Activated CD4-positive, alpha-beta memory T cell treated with anti-CD3 and anti-CD28 coated beads for 36 hours (primary cell): ENCODE measurements around the gene NTM. TPM values are rescaled to one million over a fixed set of nuclear protein-coding genes. Genes with fewer than 3 reads are reported as not detected.

ENCODE experiments used
- CTCF ChIA-PET: fragments of 350-600 bp; sonication (Branson Sonifier 250); formaldehyde crosslinking; loops from one replicate; lab custom pipeline; 2021; ENCODE audit warnings: antibody characterized with exemption, inconsistent platforms; lab: Charles Lee
- POLR2A ChIA-PET: fragments of 350-600 bp; sonication (Branson Sonifier 250); formaldehyde crosslinking; loops from one replicate; lab custom pipeline; 2021; ENCODE audit warnings: antibody characterized with exemption; lab: Charles Lee
- DNase-seq: peaks from one replicate; pipeline ENCODE4 v3.0.0-alpha.2; 2020
- H3K27ac Mint-ChIP-seq: one replicate; pipeline ENCODE4 v1.8.0; 2021; ENCODE audit warnings: mixed read lengths
- H3K27me3 Mint-ChIP-seq: one replicate; pipeline ENCODE4 v1.8.0; 2021; ENCODE audit warnings: mixed read lengths
- H3K36me3 Mint-ChIP-seq: one replicate; pipeline ENCODE4 v1.8.0; 2021; ENCODE audit warnings: mixed read lengths
- H3K4me1 Mint-ChIP-seq: one replicate; pipeline ENCODE4 v1.8.0; 2021; ENCODE audit warnings: low read depth, mixed read lengths
- H3K4me3 Mint-ChIP-seq: one replicate; pipeline ENCODE4 v1.8.0; 2021; ENCODE audit warnings: mild to moderate bottlenecking, mixed read lengths
- H3K9me3 Mint-ChIP-seq: one replicate; pipeline ENCODE4 v1.8.0; 2021; ENCODE audit warnings: mixed read lengths
- intact Hi-C: fragments of 100-400 bp; cut with micrococcal nuclease; formaldehyde crosslinking; loops from one replicate; pipeline ENCODE4 v1.15.1; 2023
- total RNA-seq, 2 experiments: library from RNA; stranded (reverse); gene quantifications; one replicate each; pipeline ENCODE4 v1.2.3, GENCODE V29; 2021

The NTM gene
- total RNA-seq, 2 experiments from 2014 or later = not detected

GRCh38 chr11:131656179-131656838 is 285.9 kb downstream of the NTM start:
- CTCF ChIA-PET = no interaction called here
- Mint-ChIP-seq H3K4me1 (no peaks in the 10 kb centered on the region), H3K4me3 (no peak overlapping the region), H3K27ac (no peak overlapping the region), H3K27me3 (no peaks in the 10 kb centered on the region), H3K36me3 (no peaks in the 10 kb centered on the region), H3K9me3 (no peaks in the 10 kb centered on the region)
- DNase-seq = no peak
- POLR2A ChIA-PET = no interaction called here
- intact Hi-C loops = no loop called here

DNA sequence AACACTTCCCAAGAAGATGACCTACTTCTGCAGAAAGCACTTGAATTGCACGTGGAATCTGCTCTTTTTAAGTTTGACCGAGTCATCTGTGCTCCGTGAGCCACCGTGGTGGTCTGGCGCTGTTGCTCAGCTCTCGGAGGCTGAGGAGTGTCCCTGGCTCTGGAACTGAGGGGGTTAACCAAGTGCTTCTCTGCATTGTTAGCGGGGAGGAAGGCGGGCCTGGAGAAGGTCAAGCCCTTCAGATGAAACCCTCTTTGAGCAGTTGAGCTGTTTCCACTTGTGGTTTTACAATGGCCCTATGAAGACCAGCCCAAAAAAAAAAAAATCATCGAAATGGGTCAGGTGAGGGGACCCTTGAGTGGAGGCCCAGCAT is 286.4 kb downstream of the NTM start:
- DNase-seq = no peak
- H3K9me3 Mint-ChIP-seq = no peaks in the 10 kb centered on the region
- H3K27ac Mint-ChIP-seq = no peak overlapping the region
- H3K36me3 Mint-ChIP-seq = no peaks in the 10 kb centered on the region
- intact Hi-C loops = no loop called here
- H3K4me1 Mint-ChIP-seq = no peaks in the 10 kb centered on the region
- CTCF ChIA-PET = no interaction called here
- H3K4me3 Mint-ChIP-seq = no peak overlapping the region
- H3K27me3 Mint-ChIP-seq = no peaks in the 10 kb centered on the region
- POLR2A ChIA-PET = no interaction called here

DNA sequence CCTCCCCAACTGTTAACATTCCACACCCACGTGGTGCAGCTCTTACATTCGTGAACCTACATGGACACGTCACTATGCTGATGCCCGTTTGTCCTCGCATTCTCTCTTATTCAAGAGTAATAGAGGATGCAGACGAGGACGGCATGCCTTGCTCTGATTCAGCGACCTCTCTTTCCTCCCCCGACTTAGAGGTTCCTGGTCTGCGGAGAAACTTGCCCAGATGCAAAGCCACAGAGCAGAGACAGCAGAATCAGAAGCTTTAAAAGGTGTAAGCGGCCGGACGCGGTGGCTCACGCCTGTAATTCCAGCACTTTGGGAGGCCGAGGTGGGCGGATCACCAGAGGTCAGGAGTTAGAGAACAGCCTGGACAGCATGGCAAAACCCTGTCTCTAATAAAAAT is 288.0 kb downstream of the NTM start:
- no peak overlapping the region for H3K27ac Mint-ChIP-seq
- no peaks in the 10 kb centered on the region for H3K36me3 Mint-ChIP-seq
- no peaks in the 10 kb centered on the region for H3K9me3 Mint-ChIP-seq
- DNase-seq = no peak
- no peak overlapping the region for H3K4me3 Mint-ChIP-seq
- intact Hi-C loops = no loop called here
- no peaks in the 10 kb centered on the region for H3K4me1 Mint-ChIP-seq
- ChIA-PET CTCF (interaction anchor here (2.1 kb wide), 1 partner anchor 11 kb away, joined by 5 read pairs; no protein-coding TSS in a partner anchor), POLR2A (no interaction called here)
- no peaks in the 10 kb centered on the region for H3K27me3 Mint-ChIP-seq

GRCh38 chr11:131658952-131659351 is 288.5 kb downstream of the NTM start:
- ChIA-PET POLR2A (no interaction called here), CTCF (interaction anchor here (2.1 kb wide), 1 partner anchor 11 kb away, joined by 5 read pairs; no protein-coding TSS in a partner anchor)
- DNase-seq = no peak
- no peaks in the 10 kb centered on the region for H3K36me3 Mint-ChIP-seq
- H3K4me3 Mint-ChIP-seq = no peak overlapping the region
- intact Hi-C loops = no loop called here
- H3K9me3 Mint-ChIP-seq = no peaks in the 10 kb centered on the region
- H3K27ac Mint-ChIP-seq = no peak overlapping the region
- no peaks in the 10 kb centered on the region for H3K27me3 Mint-ChIP-seq
- H3K4me1 Mint-ChIP-seq = no peaks in the 10 kb centered on the region

DNA sequence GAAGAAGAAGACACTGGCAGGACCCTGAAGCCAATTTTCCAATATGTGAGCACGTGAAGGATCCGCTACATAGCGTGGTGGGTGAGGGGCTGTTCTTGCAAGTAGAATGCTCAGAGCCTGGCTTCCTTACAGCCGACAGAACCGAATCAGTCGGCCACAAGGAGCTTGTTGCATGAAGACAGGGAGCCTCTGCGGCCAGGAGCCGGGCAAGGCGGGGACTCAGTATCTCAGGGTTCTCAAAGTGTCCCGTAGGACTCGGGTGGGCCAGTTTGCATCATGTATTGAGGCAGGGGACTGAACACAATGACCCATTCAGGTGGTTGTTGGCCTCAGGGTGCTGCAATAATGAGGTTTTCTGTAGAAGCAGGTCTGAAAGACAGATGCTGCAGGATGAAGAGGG is 289.5 kb downstream of the NTM start:
- H3K27ac Mint-ChIP-seq = no peak overlapping the region
- no peak for DNase-seq
- H3K4me3 Mint-ChIP-seq = no peak overlapping the region
- CTCF ChIA-PET = no interaction called here
- H3K27me3 Mint-ChIP-seq = no peaks in the 10 kb centered on the region
- H3K9me3 Mint-ChIP-seq = no peaks in the 10 kb centered on the region
- POLR2A ChIA-PET = no interaction called here
- H3K36me3 Mint-ChIP-seq = no peaks in the 10 kb centered on the region
- H3K4me1 Mint-ChIP-seq = no peaks in the 10 kb centered on the region
- intact Hi-C loops = no loop called here

GRCh38 chr11:131661132-131661531 is 290.7 kb downstream of the NTM start:
- no peaks in the 10 kb centered on the region for H3K36me3 Mint-ChIP-seq
- H3K9me3 Mint-ChIP-seq = no peaks in the 10 kb centered on the region

DNA sequence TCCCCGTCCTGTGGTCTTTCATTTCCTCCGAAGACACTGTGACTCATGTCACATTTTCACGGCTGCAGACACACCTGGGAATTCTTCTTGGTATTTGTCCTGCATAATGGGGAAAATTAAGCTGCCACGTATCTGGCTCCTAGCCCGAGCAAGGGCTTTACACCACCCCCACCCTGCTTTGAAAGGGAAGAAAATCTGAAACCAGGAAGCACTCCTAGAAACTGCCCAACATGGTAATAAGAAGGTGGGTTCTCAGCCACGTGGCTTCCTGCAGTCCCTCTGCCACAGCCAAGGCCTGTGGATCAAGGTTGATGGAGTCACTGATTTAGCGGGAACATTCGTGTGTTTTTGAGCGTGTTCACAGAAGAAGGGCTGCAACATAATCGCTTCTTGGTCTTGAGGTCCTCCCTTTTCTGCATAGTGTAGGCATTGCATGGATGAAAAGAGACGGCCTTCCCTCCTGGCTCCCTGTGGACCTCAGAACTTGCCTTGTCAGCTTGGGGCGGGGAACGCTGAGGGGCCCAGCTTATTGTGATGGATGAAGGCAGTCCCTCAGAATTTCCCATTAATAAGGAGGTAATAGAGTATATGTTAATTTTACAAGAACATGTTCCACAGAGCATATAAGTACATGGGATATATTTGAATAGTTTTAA is 292.0 kb downstream of the NTM start:
- Mint-ChIP-seq H3K36me3 (no peaks in the 10 kb centered on the region), H3K9me3 (no peaks in the 10 kb centered on the region), H3K27me3 (no peaks in the 10 kb centered on the region), H3K4me3 (no peak overlapping the region), H3K27ac (no peak overlapping the region), H3K4me1 (no peaks in the 10 kb centered on the region)
- intact Hi-C loops = no loop called here
- ChIA-PET POLR2A (no interaction called here), CTCF (interaction anchor here (0.8 kb wide), 1 partner anchor 12 kb away, joined by 3 read pairs; no protein-coding TSS in a partner anchor)
- no peak for DNase-seq

More at GRCh38 chr11:131661132-131661531, 290.7 kb downstream of the NTM start:
- Mint-ChIP-seq H3K27me3 (no peaks in the 10 kb centered on the region), H3K4me3 (no peak overlapping the region), H3K27ac (no peak overlapping the region), H3K4me1 (no peaks in the 10 kb centered on the region)
- ChIA-PET CTCF (no interaction called here), POLR2A (no interaction called here)
- no peak for DNase-seq
- intact Hi-C loops = no loop called here

DNA sequence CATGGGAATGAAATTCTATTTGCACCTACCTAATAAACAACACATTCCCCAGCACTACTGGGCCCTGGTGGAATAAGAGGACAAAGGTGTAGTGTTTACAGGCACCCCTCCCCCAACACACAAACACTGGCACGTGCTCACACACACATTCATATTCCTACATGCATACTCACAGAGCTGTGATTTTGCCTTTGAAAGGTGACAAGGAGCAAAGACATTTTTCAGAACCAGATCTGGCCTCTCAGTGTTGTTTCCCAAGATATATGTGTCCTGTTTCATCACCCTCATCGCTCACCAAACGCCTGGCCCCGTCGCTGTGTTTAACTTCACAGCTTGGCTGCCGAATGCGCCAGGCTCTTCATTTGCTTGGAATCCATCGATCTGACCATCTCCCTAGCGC is 292.6 kb downstream of the NTM start:
- no peak for DNase-seq
- H3K4me1 Mint-ChIP-seq = no peaks in the 10 kb centered on the region
- no peak overlapping the region for H3K4me3 Mint-ChIP-seq
- intact Hi-C loops = no loop called here
- no peaks in the 10 kb centered on the region for H3K36me3 Mint-ChIP-seq
- H3K27ac Mint-ChIP-seq = no peak overlapping the region
- ChIA-PET CTCF (interaction anchor here (0.8 kb wide), 1 partner anchor 11 kb away, joined by 3 read pairs; no protein-coding TSS in a partner anchor), POLR2A (no interaction called here)
- H3K9me3 Mint-ChIP-seq = no peaks in the 10 kb centered on the region
- no peaks in the 10 kb centered on the region for H3K27me3 Mint-ChIP-seq

GRCh38 chr11:131663405-131664200 is 293.2 kb downstream of the NTM start:
- Mint-ChIP-seq H3K4me1 (peaks cover 2% of the 10 kb centered on the region), H3K27me3 (no peaks in the 10 kb centered on the region), H3K9me3 (no peaks in the 10 kb centered on the region), H3K36me3 (no peaks in the 10 kb centered on the region), H3K4me3 (no peak overlapping the region), H3K27ac (no peak overlapping the region)
- DNase-seq = no peak
- intact Hi-C loops = no loop called here
- ChIA-PET CTCF (interaction anchor here (1.1 kb wide), 1 partner anchor 11 kb away, joined by 3 read pairs; no protein-coding TSS in a partner anchor), POLR2A (no interaction called here)

- DNase-seq = no peak
- H3K27me3 Mint-ChIP-seq = no peaks in the 10 kb centered on the region
- intact Hi-C loops = no loop called here
- ChIA-PET POLR2A (no interaction called here), CTCF (interaction anchor here (1.1 kb wide), 1 partner anchor 10 kb away, joined by 3 read pairs; no protein-coding TSS in a partner anchor)
- H3K36me3 Mint-ChIP-seq = no peaks in the 10 kb centered on the region
- no peaks in the 10 kb centered on the region for H3K9me3 Mint-ChIP-seq
- H3K4me1 Mint-ChIP-seq = peaks cover 3% of the 10 kb centered on the region
- H3K27ac Mint-ChIP-seq = no peak overlapping the region
- H3K4me3 Mint-ChIP-seq = no peak overlapping the region
Observed at GRCh38 chr11:131664293-131664692, 293.9 kb downstream of the NTM start.

GRCh38 chr11:131664816-131665215 is 294.4 kb downstream of the NTM start:
- DNase-seq = no peak
- Mint-ChIP-seq H3K27me3 (no peaks in the 10 kb centered on the region), H3K4me3 (no peak overlapping the region), H3K9me3 (no peaks in the 10 kb centered on the region), H3K27ac (no peak overlapping the region), H3K36me3 (no peaks in the 10 kb centered on the region), H3K4me1 (peaks cover 3% of the 10 kb centered on the region)
- intact Hi-C loops = no loop called here
- ChIA-PET POLR2A (no interaction called here), CTCF (interaction anchor here (1.4 kb wide), 1 partner anchor 10 kb away, joined by 6 read pairs; no protein-coding TSS in a partner anchor)

- intact Hi-C loops = no loop called here
- no peak overlapping the region for H3K4me3 Mint-ChIP-seq
- POLR2A ChIA-PET = no interaction called here
- H3K36me3 Mint-ChIP-seq = no peaks in the 10 kb centered on the region
- no peaks in the 10 kb centered on the region for H3K9me3 Mint-ChIP-seq
- H3K27me3 Mint-ChIP-seq = no peaks in the 10 kb centered on the region
- peaks cover 3% of the 10 kb centered on the region for H3K4me1 Mint-ChIP-seq
- no peak overlapping the region for H3K27ac Mint-ChIP-seq
- DNase-seq = no peak
- CTCF ChIA-PET = interaction anchor here (1.4 kb wide), 1 partner anchor 9 kb away, joined by 6 read pairs; no protein-coding TSS in a partner anchor
Observed at GRCh38 chr11:131665344-131665968, 295.0 kb downstream of the NTM start.
